ENCODE measurements around the gene CELSR2.
A peak's percentile ranks its signal among the peaks of the same experiment; 100 is the strongest.
"Not testable (repeated sequence)": the region's sequence is repeated elsewhere in the genome, so short reads cannot be mapped to it uniquely, and the experiment has no call there.

Gene CELSR2

DNA sequence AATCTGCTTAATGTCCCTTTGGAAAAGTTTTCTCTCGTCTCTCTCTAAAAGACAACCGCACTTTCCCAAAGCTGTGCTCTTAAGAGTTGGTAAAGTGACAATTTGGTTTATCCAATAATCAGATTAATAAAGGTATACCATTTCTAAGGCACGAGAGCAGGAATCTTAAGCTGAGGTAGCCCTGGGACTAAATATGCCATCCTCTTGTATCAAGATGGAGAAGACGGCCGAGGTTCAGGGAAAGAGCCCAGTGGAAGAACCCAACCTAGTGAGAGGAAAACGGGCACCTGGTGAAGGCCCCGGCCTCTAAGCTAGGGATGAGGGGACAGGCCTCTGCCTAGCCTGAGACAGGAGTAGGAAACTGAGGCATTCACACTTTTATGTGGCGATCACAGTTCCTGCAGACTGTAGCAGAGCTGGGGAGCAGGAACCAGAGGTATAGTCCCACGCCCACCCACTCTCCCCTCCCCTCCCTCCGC is 36.0 kb upstream of the CELSR2 start:
- Histone ChIP-seq H3K27me3 (no peaks in the 10 kb centered on the region), H3K4me2 (peak overlapping the region; percentile 78), H3K36me3 (peaks cover 22% of the 10 kb centered on the region), H3K4me1 (peaks cover 52% of the 10 kb centered on the region), H3K9ac (peak overlapping the region; percentile 88; the same call in 1 of the 2 replicates), H3K4me3 (peak overlapping the region; percentile 92), H3K9me3 (no peaks in the 10 kb centered on the region; the same call in 1 of the 2 replicates), H3K27ac (0 out of 2 replicates have a peak overlapping the region, but pooled peaks have one; percentile 14), H4K20me1 (peaks cover 45% of the 10 kb centered on the region)
- no peak for TF ChIP-seq Cebpa-rat (IDR thresholded peaks at IDR 0.05)

DNA sequence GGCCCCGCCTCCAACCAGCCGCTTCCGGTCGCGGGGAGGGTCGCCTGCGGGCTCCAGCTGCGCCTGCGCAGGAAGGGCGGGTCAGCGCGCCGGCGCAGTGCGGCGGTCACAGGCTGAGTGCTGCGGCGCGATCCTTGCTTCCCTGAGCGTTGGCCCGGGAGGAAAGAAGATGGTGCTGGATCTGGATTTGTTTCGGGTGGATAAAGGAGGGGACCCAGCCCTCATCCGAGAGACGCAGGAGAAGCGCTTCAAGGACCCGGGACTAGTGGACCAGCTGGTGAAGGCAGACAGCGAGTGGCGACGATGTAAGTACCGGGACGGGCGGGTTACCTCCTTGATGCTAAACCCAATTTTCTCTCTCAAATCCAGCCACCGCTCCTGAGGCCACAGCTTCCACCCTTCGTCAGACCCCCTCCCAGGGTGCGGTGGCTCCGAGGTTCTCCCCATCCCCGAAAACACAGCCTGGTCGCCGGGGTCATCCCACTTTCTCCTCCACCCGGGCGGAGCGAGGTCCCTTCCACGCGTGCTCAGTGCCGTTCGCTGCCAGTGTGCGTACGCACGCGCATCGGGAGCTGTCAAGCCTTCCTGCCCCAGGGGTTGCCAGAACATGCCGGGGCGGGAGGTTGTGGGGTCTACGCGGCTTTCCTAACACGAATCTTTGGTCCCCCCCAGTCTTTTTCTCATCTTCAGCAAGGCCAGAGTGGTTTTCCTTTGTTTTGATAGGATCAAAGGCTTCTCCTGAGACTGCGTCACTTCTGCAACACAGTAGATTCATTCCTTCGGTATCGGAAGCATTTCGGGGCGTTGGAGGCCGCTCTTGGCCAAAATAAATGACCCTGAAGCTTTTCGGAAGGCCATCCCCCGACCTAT is 35.3 kb upstream of the CELSR2 start, which contains the start of gene SARS1:
TSS of gene SARS1 (plus strand) at position 95 of the 870 bp plus-strand sequence. CDS start at position 170, 75 bp downstream.
- peak within 1 kb of the TSS; percentile 92 for H3K4me3 ChIP-seq
- H3K4me2 ChIP-seq = peak within 1 kb of the TSS; percentile 78
- peaks cover 45% of the 10 kb centered on the region for H3K4me1 ChIP-seq
- TF ChIP-seq Cebpa-rat (IDR thresholded peaks at IDR 0.05) = no peak
- H3K27ac ChIP-seq = peak within 1 kb of the TSS; percentile 79
- no peaks in the 10 kb centered on the region; the same call in 1 of the 2 replicates for H3K9me3 ChIP-seq
- no peaks in the 10 kb centered on the region for H3K27me3 ChIP-seq
- peaks cover 27% of the 10 kb centered on the region for H3K36me3 ChIP-seq
- peaks cover 52% of the 10 kb centered on the region for H4K20me1 ChIP-seq
- peak within 1 kb of the TSS; percentile 88 for H3K9ac ChIP-seq

DNA sequence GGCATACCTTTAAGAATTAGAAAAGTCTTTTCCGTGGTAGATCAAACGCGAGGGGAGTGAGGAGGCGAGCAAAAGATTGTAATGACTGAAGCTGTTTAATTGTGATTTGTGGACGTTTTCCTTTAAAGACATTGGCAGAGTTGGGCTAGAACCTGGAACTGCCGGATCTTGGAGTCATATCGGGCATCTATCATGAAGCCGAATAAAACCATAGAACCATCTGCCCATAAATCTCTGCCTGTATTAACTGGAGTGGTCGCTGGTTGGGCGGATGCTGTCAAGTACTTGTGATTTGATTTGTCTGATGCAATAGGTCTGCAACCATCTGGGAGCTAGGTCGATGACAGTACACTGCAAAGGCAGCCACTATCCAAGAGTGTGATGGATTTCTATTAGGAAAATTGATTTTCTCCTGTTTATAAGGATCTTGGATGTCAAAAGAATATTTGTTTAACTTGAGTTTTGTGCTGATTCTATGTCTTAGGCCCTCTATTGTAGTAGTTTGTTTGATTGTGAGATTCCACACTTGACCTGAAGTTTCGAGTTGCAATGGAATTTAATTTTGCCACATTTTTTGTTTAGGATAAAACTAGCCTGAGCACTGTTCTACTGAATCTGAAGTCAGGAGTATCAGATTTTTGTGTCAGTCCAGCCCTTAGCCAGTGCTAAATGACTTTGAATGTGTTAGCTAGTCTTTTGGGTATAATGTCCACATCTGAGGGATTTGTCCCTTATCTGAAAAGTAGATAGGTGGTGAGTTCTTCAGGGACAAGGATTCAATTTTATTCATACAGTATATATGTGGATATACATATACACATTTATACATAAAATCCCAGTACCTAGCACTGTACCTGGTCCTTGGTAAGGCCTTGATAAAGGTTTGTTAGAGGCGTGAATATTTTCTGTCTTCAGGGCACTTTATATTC is 34.4 kb upstream of the CELSR2 start:
- Histone ChIP-seq H3K4me3 (peak overlapping the region; percentile 92), H3K36me3 (peaks cover 35% of the 10 kb centered on the region), H3K27ac (peak overlapping the region; percentile 79), H3K4me2 (peak overlapping the region; percentile 78), H3K27me3 (no peaks in the 10 kb centered on the region), H4K20me1 (peaks cover 61% of the 10 kb centered on the region), H3K9ac (peak overlapping the region; percentile 88), H3K9me3 (no peaks in the 10 kb centered on the region; the same call in 1 of the 2 replicates), H3K4me1 (peaks cover 36% of the 10 kb centered on the region)
- peak; percentile 80 for TF ChIP-seq Cebpa-rat (IDR thresholded peaks at IDR 0.05)

GRCh38 chr1:109216662-109217061 is 32.7 kb upstream of the CELSR2 start:
- Histone ChIP-seq H3K4me3 (no peak overlapping the region), H3K4me1 (peaks cover 27% of the 10 kb centered on the region), H3K27me3 (no peaks in the 10 kb centered on the region), H3K9me3 (no peaks in the 10 kb centered on the region; the same call in 1 of the 2 replicates), H4K20me1 (peaks cover 78% of the 10 kb centered on the region), H3K9ac (no peak overlapping the region), H3K27ac (no peak overlapping the region), H3K36me3 (peaks cover 44% of the 10 kb centered on the region), H3K4me2 (peak overlapping the region; percentile 78)
- TF ChIP-seq Cebpa-rat (IDR thresholded peaks at IDR 0.05) = no peak

GRCh38 chr1:109218516-109218915 is 30.8 kb upstream of the CELSR2 start:
- H3K27ac ChIP-seq = no peak overlapping the region
- TF ChIP-seq Cebpa-rat (IDR thresholded peaks at IDR 0.05) = no peak
- H3K9me3 ChIP-seq = no peaks in the 10 kb centered on the region; the same call in 1 of the 2 replicates
- peaks cover 96% of the 10 kb centered on the region for H4K20me1 ChIP-seq
- no peak overlapping the region for H3K4me3 ChIP-seq
- no peak overlapping the region for H3K4me2 ChIP-seq
- no peak overlapping the region for H3K9ac ChIP-seq
- H3K27me3 ChIP-seq = no peaks in the 10 kb centered on the region
- peaks cover 61% of the 10 kb centered on the region for H3K36me3 ChIP-seq
- H3K4me1 ChIP-seq = peaks cover 22% of the 10 kb centered on the region

DNA sequence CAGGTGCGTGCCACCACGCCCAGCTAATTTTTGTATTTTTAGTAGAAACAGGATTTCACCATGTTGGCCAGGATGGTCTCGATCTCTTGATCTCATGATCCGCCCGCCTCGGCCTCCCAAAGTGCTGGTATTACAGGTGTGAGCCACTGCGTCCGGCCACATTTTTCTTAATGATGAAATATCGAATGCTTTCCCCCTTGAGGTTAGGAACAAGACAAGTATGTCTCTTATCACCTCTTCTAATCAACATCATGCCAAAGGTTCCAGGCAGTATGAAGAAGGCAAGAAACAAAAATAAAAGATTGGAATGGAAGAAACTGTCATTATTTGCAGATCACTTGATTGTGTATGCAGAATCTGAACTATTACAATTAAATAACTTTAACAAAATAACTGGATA is 28.1 kb upstream of the CELSR2 start:
- peaks cover 84% of the 10 kb centered on the region for H3K36me3 ChIP-seq
- not testable (repeated sequence) for H3K9me3 ChIP-seq, H3K4me2 ChIP-seq

GRCh38 chr1:109225308-109225707 is 24.0 kb upstream of the CELSR2 start:
- Histone ChIP-seq H3K9me3 (no peaks in the 10 kb centered on the region), H3K4me3 (no peak overlapping the region), H3K4me1 (no peaks in the 10 kb centered on the region), H3K27ac (no peak overlapping the region), H3K27me3 (no peaks in the 10 kb centered on the region), H3K36me3 (peaks cover 87% of the 10 kb centered on the region), H3K4me2 (no peak overlapping the region), H4K20me1 (peaks cover 99% of the 10 kb centered on the region), H3K9ac (no peak overlapping the region)
- TF ChIP-seq Cebpa-rat (IDR thresholded peaks at IDR 0.05) = no peak

More for the DNA sequence above, 28.1 kb upstream of the CELSR2 start:
- H3K27me3 ChIP-seq, H3K4me1 ChIP-seq, H3K9ac ChIP-seq, H3K27ac ChIP-seq, H3K4me3 ChIP-seq: not testable (repeated sequence)
- H4K20me1 ChIP-seq = peaks cover 99% of the 10 kb centered on the region

GRCh38 chr1:109225711-109226445 is 23.5 kb upstream of the CELSR2 start:
- Histone ChIP-seq H4K20me1 (peaks cover 98% of the 10 kb centered on the region), H3K9ac (no peak overlapping the region), H3K27me3 (no peaks in the 10 kb centered on the region), H3K9me3 (no peaks in the 10 kb centered on the region), H3K36me3 (peaks cover 92% of the 10 kb centered on the region), H3K4me2 (no peak overlapping the region), H3K4me1 (no peaks in the 10 kb centered on the region), H3K27ac (no peak overlapping the region), H3K4me3 (no peak overlapping the region)
- TF ChIP-seq Cebpa-rat (IDR thresholded peaks at IDR 0.05) = no peak

DNA sequence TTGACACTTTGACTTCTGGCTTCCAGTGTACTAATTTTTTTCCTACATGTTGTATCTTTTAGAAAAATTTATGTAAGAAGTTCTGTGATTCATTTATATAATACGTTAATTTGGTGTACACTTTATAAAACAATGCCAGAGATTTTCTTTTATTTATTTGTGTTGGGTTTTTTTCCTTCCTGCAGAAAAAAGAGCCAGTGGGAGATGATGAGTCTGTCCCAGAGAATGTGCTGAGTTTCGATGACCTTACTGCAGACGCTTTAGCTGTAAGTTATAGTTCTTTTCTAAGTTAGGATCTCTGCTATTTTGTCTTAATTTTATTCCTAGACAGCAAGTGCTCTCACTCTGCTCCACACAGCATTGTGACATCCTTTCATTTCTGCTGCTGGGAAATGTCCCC is 21.2 kb upstream of the CELSR2 start:
- Histone ChIP-seq H3K4me2 (no peak overlapping the region), H4K20me1 (peaks cover 89% of the 10 kb centered on the region), H3K27me3 (no peaks in the 10 kb centered on the region), H3K4me3 (no peak overlapping the region), H3K36me3 (peaks cover 97% of the 10 kb centered on the region), H3K4me1 (no peaks in the 10 kb centered on the region), H3K9ac (no peak overlapping the region), H3K27ac (no peak overlapping the region), H3K9me3 (no peaks in the 10 kb centered on the region)
- no peak for TF ChIP-seq Cebpa-rat (IDR thresholded peaks at IDR 0.05)

All from BLaER1 (cell line).